NCI-H1436 treated with DMSO at 0.1 percent for 48 hours (cell line): ENCODE results near the gene KRT35.
"Not testable (repeated sequence)": the region's sequence is repeated elsewhere in the genome, so short reads cannot be mapped to it uniquely, and the experiment has no call there.

Source experiments
- DNase-seq: peaks from one replicate; lab custom pipeline; 2025; lab: John Stamatoyannopoulos, UW

The KRT35 gene

DNA sequence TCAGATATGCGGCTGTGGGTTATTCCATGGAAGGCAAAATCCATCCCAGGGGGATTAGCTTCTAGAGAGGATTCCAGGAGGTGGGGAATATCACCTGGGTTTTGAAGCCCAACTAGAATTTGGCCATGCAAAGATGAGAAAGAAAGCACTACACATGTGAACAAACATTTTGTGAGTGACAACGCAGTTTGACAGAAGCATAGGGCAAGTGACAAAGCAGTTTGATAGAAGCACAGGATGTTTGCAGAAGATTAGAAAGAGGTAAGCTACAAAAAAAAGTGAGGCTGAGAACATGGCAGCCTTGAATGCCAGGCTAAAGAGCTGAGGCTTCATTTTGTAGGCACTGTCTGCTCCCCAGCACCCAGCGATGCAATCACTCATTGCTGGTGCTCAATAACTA lies 27.9 kb downstream of the KRT35 start:
- no peak for DNase-seq

GRCh38 chr17:41452281-41452680 lies 28.7 kb downstream of the KRT35 start:
- no peak for DNase-seq

DNA sequence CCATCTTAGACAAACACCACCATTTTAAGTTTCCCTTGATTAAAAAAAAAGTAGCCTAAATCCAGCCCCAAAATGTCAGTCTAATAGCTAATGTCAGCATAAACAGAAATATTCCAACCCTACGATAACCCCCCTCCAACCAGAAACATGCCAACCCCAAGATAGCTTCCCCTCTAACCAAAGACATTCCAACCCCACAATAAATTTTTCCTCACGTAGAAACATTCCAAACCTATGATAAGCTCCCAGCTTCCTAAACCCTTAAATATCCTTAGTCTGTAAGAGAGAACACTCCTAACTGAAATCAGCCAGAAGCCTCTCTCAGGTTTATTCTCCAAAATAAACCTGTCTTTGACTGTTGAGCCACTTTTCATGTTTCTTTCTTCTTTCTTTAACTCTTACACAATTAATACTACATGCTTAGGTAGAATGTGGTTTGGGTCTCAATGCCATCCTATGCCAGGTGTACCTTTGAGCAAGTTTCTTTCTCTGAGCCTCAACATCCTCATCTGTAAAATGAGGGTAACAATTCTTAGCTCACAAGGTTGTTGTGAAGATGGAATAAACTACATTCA lies 29.7 kb downstream of the KRT35 start:
- no peak for DNase-seq

GRCh38 chr17:41449008-41449407 lies 31.9 kb downstream of the KRT35 start:
- DNase-seq, result no peak

DNA sequence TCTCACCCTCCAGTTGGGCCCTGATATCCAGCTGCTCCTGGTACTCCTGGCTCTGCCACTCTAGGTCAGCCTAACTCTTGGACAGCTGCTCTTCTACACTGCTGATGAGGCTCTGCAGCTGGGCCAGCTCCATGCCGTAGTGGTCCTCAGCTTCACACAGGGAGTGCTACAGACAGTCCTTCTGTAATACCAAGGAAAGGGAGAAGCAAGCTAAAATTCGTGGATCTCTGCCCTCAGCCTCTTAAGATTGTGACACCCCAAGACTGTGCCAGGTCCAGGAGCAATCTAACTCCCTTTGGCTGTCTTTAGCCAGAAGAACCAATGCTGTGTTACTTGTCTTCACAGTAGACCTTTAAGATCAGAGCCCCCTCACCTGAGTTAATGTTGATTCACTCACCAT lies 32.4 kb downstream of the KRT35 start:
- no peak for DNase-seq

DNA sequence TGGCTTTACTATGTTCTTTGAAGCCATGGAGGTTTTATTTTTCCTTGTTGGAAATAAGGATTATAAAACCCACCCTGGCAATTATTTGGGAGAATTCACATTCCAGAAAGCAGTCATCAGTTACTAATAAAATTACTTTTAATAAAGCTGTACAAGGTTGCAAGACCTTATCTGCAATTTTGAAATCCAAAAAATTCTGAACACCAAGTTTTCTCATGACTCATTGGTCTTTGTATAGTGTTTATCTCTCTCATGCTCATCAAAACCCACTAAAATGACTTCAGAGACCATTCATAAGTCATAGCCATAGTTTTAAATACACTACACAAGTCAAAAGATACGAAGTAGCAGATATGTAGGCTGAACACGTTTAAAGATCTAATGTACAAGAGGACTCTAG lies 34.1 kb downstream of the KRT35 start:
- no peak for DNase-seq

DNA sequence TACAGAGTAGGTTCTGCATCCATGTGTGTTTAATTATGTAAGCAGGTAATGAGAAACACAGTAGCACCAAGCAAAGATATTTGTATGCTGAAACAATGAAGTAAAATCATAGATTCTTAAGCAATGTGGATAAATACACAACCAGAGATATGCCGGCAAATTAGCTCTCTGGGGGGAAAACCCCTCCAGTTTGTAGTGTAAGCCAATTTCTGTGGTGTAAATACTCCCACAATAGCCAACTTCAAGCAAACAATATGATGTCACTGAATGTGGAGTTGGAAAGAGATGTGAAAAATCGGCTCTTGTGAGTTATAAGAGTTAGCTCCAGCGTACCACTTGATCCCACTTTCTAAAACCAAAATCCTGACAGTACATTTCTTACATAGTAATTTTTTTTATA lies 36.3 kb downstream of the KRT35 start:
- no peak for DNase-seq

GRCh38 chr17:41444186-41444585 lies 36.8 kb downstream of the KRT35 start:
- DNase-seq, result no peak

DNA sequence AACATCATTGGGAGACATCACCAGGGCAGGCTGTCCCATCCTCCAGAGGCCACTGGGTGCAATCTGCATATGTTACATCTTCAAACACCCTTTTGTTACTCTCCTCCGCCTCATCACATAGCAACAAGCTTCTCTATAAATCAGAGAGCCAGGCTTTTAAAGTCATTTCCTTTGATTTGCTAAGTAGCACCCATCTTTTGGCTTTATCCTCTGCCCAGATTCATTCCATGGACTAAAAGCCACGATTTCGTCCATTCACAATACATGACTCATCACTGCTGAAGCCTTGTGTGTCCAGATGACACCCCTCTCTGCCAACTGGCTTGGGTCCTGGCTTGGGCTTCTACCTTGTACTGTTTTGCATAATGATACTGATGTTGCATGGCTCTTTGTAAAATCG lies 38.2 kb downstream of the KRT35 start:
- no peak for DNase-seq

DNA sequence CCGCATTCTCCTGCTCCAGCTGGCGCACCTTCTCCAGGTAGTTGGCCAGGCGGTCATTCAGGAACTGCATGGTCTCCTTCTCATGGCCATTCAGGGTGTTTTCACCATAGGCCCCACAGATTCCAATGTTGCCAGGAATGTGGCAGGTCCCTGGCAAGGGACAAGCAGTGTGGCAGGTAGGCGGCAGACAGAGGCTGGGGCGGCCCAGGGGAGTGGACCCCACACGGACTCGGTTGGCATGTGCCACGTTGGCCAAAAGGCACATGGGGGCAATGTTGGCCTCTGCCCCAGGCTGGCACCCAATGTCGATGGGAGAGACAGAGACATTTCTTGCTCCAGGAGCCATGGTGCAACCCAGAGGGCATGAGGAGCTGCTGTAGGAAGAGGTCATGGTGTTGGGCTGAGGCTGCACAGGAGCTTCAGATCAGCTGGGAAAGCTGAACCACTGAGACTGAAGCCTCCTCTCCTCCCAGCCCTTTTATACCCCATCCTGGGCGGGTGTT lies 40.4 kb downstream of the KRT35 start, which contains the start of gene KRT38:
Gene KRT38 (minus strand): TSS at position 453 of the 503 bp plus-strand sequence. CDS start 62 bp downstream, at position 391.
- DNase-seq, result no peak

- DNase-seq, result no peak
Observed at GRCh38 chr17:41439375-41439774, 41.6 kb downstream of the KRT35 start.

DNA sequence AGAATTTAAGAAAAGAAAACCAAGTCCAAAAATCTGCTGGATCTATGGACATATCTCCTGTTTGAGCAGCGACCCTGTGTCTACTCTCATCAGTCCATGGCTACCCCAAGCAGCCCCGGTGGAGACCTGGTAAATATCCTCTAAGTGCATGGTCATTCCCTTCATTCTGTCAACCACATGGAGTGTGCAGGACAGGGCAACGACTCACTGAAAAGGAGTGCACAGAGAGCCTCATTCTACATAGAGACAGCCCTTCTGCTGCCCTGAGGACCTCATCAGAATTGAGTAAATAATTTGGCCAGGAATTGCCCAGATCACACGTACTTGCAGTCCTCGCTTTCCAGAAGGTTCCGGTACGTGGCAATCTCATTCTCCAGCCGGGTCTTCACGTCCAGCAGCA lies 43.2 kb downstream of the KRT35 start:
- no peak for DNase-seq

- no peak for DNase-seq
Observed at GRCh38 chr17:41437254-41437653, 43.7 kb downstream of the KRT35 start.

DNA sequence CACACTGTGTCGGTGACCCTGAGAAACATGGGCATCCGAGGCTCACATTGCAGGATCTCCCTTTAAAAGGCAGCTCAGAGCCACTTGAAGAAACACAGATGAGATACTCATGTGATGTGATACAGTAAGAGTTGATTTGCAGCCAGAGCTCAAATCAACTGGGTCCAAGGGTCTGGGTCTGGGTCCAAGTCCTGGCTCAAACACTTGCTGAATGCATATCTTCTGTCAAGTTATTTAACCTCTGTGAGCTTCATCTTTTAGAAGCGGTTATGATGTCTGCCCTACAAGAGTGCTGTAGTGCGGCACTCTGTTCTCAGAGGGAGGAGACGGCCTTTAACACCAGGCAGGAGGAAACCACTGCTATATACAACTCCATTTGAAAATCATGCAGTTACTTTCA lies 46.5 kb downstream of the KRT35 start:
- DNase-seq, result no peak

DNA sequence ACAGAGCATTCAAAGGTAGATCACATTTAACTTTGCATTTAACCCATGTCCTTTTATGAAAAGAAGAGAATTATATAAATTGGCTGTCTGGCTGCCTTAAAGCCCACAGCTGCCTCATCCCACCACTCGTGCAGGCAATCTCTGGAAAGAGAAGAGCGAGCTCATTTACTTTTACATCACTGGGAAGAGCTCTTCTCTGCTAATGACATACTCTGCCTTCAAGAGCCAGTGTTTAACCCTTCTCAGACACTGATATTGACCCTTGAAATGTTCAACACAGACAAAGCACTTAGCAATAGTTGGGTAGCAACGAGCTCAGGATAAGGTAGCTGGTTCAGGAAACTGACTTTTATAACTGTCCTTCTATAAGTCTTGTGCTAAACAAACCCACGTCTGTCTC lies 46.9 kb downstream of the KRT35 start:
- no peak for DNase-seq

DNA sequence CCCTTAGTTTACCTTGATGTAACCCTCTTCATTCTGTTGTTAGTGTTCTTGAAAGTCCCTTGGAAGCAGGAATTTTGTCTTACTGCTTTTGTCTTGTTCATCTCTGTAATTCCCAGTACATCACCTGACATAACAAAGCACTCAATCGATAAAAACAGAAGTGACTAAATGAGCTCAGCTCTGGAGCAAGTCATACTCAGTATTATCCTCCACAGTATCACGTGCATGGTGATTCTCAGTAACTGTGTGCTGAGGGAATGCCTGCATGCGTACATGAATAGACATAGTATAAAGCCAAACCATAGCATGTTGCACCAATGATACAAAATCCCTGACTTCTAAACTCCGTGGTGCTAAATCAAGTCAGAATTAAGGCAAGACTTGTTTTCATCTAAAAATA lies 47.4 kb downstream of the KRT35 start:
- no peak for DNase-seq

- DNase-seq, result not testable (repeated sequence)
Observed at GRCh38 chr17:41430376-41430775, 50.6 kb downstream of the KRT35 start.

GRCh38 chr17:41429667-41430066 lies 51.3 kb downstream of the KRT35 start:
- no peak for DNase-seq

GRCh38 chr17:41428591-41429291 lies 52.2 kb downstream of the KRT35 start:
- DNase-seq, result no peak
